NK-92 treated with Interleukin-12 subunit alpha and Interleukin-12 subunit beta, amount 100 ng/mL, for 24 hours (cell line): ENCODE results near the gene SPA17.

Source experiments
- DNase-seq: peaks from one replicate; lab custom pipeline; 2025; lab: John Stamatoyannopoulos, UW

SPA17 gene

GRCh38 chr11:124724979-124725718, 51.4 kb downstream of the SPA17 start:
- DNase-seq = no peak

- no peak for DNase-seq
These were observed 52.0 kb downstream of the SPA17 start for GRCh38 chr11:124725719-124726105.

- DNase-seq = no peak
These were observed 53.8 kb downstream of the SPA17 start for GRCh38 chr11:124727474-124727873.

GRCh38 chr11:124728134-124728533, 54.4 kb downstream of the SPA17 start:
- no peak for DNase-seq

- no peak for DNase-seq
These were observed 55.9 kb downstream of the SPA17 start for GRCh38 chr11:124729571-124729970.

- DNase-seq = no peak
These were observed 58.5 kb downstream of the SPA17 start for GRCh38 chr11:124732230-124732629.

GRCh38 chr11:124736736-124737135, 63.0 kb downstream of the SPA17 start:
- no peak for DNase-seq

- DNase-seq = no peak
These were observed 64.1 kb downstream of the SPA17 start for GRCh38 chr11:124737638-124738305.

GRCh38 chr11:124738713-124739478, 65.2 kb downstream of the SPA17 start:
- no peak for DNase-seq

- no peak for DNase-seq
These were observed 66.0 kb downstream of the SPA17 start, which contains the start of gene NRGN for GRCh38 chr11:124739479-124740276. Gene NRGN (plus strand): TSS chr11:124739942. CDS start chr11:124740085, 143 bp downstream.

- DNase-seq = no peak
These were observed 66.7 kb downstream of the SPA17 start for GRCh38 chr11:124740277-124740882.

- no peak for DNase-seq
These were observed 68.9 kb downstream of the SPA17 start for GRCh38 chr11:124742555-124742954.

- DNase-seq = no peak
These were observed 69.3 kb downstream of the SPA17 start for GRCh38 chr11:124743050-124743449.

- no peak for DNase-seq
These were observed 71.6 kb downstream of the SPA17 start for GRCh38 chr11:124745270-124745834.

- DNase-seq = no peak
These were observed 72.3 kb downstream of the SPA17 start for GRCh38 chr11:124745835-124746620.

GRCh38 chr11:124746621-124747243, 73.0 kb downstream of the SPA17 start:
- DNase-seq = no peak
